Heart right ventricle (tissue), 16 donors: ENCODE measurements around the gene SHKBP1. TPM values are rescaled to one million over a fixed set of nuclear protein-coding genes. Genes with fewer than 3 reads are reported as not detected.

ENCODE experiments used
- ATAC-seq, 8 donors: fragments of 200-7000 bp; cut with Tn5 transposase; one replicate each; pipeline ENCODE4 v1.9.1; 2020; ENCODE audit warnings: mild to moderate bottlenecking in 8 of 8, moderate library complexity in 8 of 8, moderate number of reproducible peaks in 1 of 8
- DNase-seq, 2 donors: peaks; one replicate each; pipeline ENCODE4 v3.0.0-alpha.2; 2020
- H3K27ac ChIP-seq, 10 donors: fragments of 200-600 bp; sonication (generic) in 2 of 10; one replicate each; pipeline versions ENCODE4 v1.5.0 to v1.8.0; 2020 to 2022; ENCODE audit warnings: mild to moderate bottlenecking in 3 of 10
- H3K27me3 ChIP-seq, 7 donors: fragments of 200-600 bp; one replicate each; pipeline ENCODE4 v1.8.0; 2021 to 2022; ENCODE audit warnings: mild to moderate bottlenecking in 2 of 7
- H3K36me3 ChIP-seq, 9 donors: fragments of 200-600 bp; sonication (generic) in 1 of 9; one replicate each; pipeline versions ENCODE4 v1.5.0 to v1.8.0; 2020 to 2022; ENCODE audit warnings: mild to moderate bottlenecking in 2 of 9
- H3K4me1 ChIP-seq, 9 donors: fragments of 200-600 bp; sonication (generic) in 1 of 9; one replicate each; pipeline versions ENCODE4 v1.5.0 to v1.8.0; 2020 to 2022; ENCODE audit warnings: mild to moderate bottlenecking in 4 of 9
- H3K4me3 ChIP-seq, 10 donors: fragments of 200-600 bp; sonication (generic) in 2 of 10; one replicate each; pipeline versions ENCODE4 v1.5.0 to v1.8.0; 2020 to 2022; ENCODE audit warnings: mild to moderate bottlenecking in 7 of 10, moderate library complexity in 2 of 10
- H3K9me3 ChIP-seq, 11 donors: fragments of 200-600 bp in 10 of 11; sonication (generic) in 2 of 11; one replicate each; pipeline versions ENCODE4 v1.5.0 to v1.8.0; 2013 to 2022; ENCODE audit warnings: mild to moderate bottlenecking in 2 of 11, control low read depth in 1 of 11, moderate library complexity in 1 of 11
- CTCF ChIP-seq, 9 donors: fragments of 200-600 bp; sonication (generic) in 2 of 9; IDR thresholded peaks; one replicate each; pipeline versions ENCODE4 v1.5.0 to v1.8.0; 2021 to 2022; ENCODE audit warnings: antibody characterized with exemption in 9 of 9, mild to moderate bottlenecking in 5 of 9, moderate library complexity in 1 of 9
- WGBS, 2 donors: extraction: QIAGEN DNeasy Blood & Tissue Kit; methylation state at CpG; one replicate each; pipeline ENCODE4 v1.1.7; 2013; ENCODE audit warnings: inconsistent platforms in 1 of 2; 5-methylcytosine and 5-hydroxymethylcytosine counted together
- intact Hi-C, 10 donors: fragments of 100-400 bp; cut with DNase I; formaldehyde crosslinking; loops; one replicate each; pipeline versions ENCODE4 v1.11.1 to v1.14.2; 2022
- polyA plus RNA-seq, 2 donors: library from polyadenylated mRNA; stranded (reverse); fragments of 200-250 nt; gene quantifications; one replicate each; pipeline ENCODE4 v1.2.3, GENCODE V29; 2013
- total RNA-seq, 10 donors: library from RNA; stranded (reverse); fragmentation: NEBNext Ultra II Directional in 3 of 10; extraction: Animal tissue kit (Norgen Biotek cat#: 25700) in 3 of 10; gene quantifications; one replicate each; pipeline versions ENCODE4 v1.2.1 to v1.2.4, GENCODE V29; 2021 to 2023
- donor health status: Arrhythmogenic right ventricular cardiomyopathy.
- donor health status: ischemic (EF 13 %, LVEDD 7.1; RV severe dilation, severe dysfunction).
- donor health status: healthy with polysubstance abuse.
- donor health status: DM: no; HTN: yes; CAD: no.
- donor health status: DM: no; HTN: no; CAD: no.
- donor health status: ischemic (EF 25% LVEDD 6.9; RV normal size, moderate dysfunction).
- donor health status: ischemic (EF 25% LVEDD 5.7; RV mildly dilated, moderate dysfunction).
- donor health status: healthy.
- donor health status: DM: yes; HTN: yes; CAD: no.
- donor health status: Ischemic cardiomyopathy.
- donor health status: ischemic (EF 35%, LVEDD 5.7; RV mildly dilated, moderate dysfunction).
- donor health status: nonischemic (EF 11% LVEDD 7.7; RV severe dilation, severe dysfunction).
- donor health status: DM: yes; HTN: yes; CAD: no.
- donor health status: PGD.
- donor health status: ischemic (EF 29% LVEDD 5.4; RV normal size, mild dysfunction).
- donor health status: nonischemic (EF 23%, LVEDD 6.1; RV moderate dilation, normal function).

SHKBP1 gene
- total and polyA plus RNA-seq, 12 donors, result 12.0 to 43.1 (median 16.4) TPM

GRCh38 chr19:40584007-40584406 is 7.3 kb downstream of the SHKBP1 start:
- no peak overlapping the region for H3K27ac ChIP-seq
- intact Hi-C loops, result no loop called here

GRCh38 chr19:40585241-40585981 is 8.7 kb downstream of the SHKBP1 start:
- H3K27ac ChIP-seq, result peak overlapping the region in 1 of 10 donors; percentile 77

More at GRCh38 chr19:40584007-40584406, 7.3 kb downstream of the SHKBP1 start:
- Histone ChIP-seq H3K4me3 (no peak overlapping the region), H3K4me1 (peaks cover 0 to 23% (median 0%) of the 10 kb centered on the region in 9 donors), H3K27me3 (no peaks in the 10 kb centered on the region), H3K9me3 (no peaks in the 10 kb centered on the region), H3K36me3 (peaks cover 0 to 96% (median 16%) of the 10 kb centered on the region in 9 donors)
- TF ChIP-seq CTCF (IDR thresholded peaks at IDR 0.05), result no peak
- DNase-seq (no peak), ATAC-seq (no peak)
- WGBS, 2 donors, result 94 to 95% methylated on average over 5 of the region's 5 CpGs

GRCh38 chr19:40585982-40586422 is 9.3 kb downstream of the SHKBP1 start:
- intact Hi-C loops, result no loop called here
- H3K36me3 ChIP-seq, result peaks cover 0 to 89% (median 15%) of the 10 kb centered on the region in 9 donors
- no peak for TF ChIP-seq CTCF (IDR thresholded peaks at IDR 0.05)
- H3K4me1 ChIP-seq, result peaks cover 0 to 11% (median 0%) of the 10 kb centered on the region in 9 donors
- WGBS, 2 donors, result 89 to 95% methylated on average over 2 of the region's 2 CpGs
- peak overlapping the region in 1 of 10 donors; percentile 77 for H3K27ac ChIP-seq
- H3K27me3 ChIP-seq, result no peaks in the 10 kb centered on the region
- H3K4me3 ChIP-seq, result no peak overlapping the region
- ATAC-seq, result no peak
- no peaks in the 10 kb centered on the region for H3K9me3 ChIP-seq
- no peak for DNase-seq

More at GRCh38 chr19:40585241-40585981, 8.7 kb downstream of the SHKBP1 start:
- Histone ChIP-seq H3K36me3 (peaks cover 0 to 89% (median 16%) of the 10 kb centered on the region in 9 donors), H3K4me1 (peaks cover 0 to 16% (median 0%) of the 10 kb centered on the region in 9 donors), H3K4me3 (no peak overlapping the region), H3K27me3 (no peaks in the 10 kb centered on the region), H3K9me3 (no peaks in the 10 kb centered on the region)
- intact Hi-C loops, result no loop called here
- no peak for TF ChIP-seq CTCF (IDR thresholded peaks at IDR 0.05)
- WGBS, 2 donors, result 91 to 92% methylated on average over 11 of the region's 11 CpGs
- no peak for DNase-seq
- ATAC-seq, result no peak

GRCh38 chr19:40586611-40587010 is 9.9 kb downstream of the SHKBP1 start:
- peaks cover 0 to 87% (median 9%) of the 10 kb centered on the region in 9 donors for H3K36me3 ChIP-seq

More at GRCh38 chr19:40586611-40587010, 9.9 kb downstream of the SHKBP1 start:
- Histone ChIP-seq H3K27ac (peak overlapping the region in 1 of 10 donors; percentile 77), H3K4me1 (peaks cover 0 to 11% (median 0%) of the 10 kb centered on the region in 9 donors), H3K27me3 (no peaks in the 10 kb centered on the region), H3K4me3 (no peak overlapping the region), H3K9me3 (no peaks in the 10 kb centered on the region)
- TF ChIP-seq CTCF (IDR thresholded peaks at IDR 0.05), result no peak
- intact Hi-C loops, result no loop called here
- 95 to 99% methylated on average over 14 of the region's 14 CpGs for WGBS, 2 donors
- ATAC-seq, result no peak
- DNase-seq, result no peak
